ENCODE results near the gene ACTA2. TPM values are rescaled to one million over a fixed set of nuclear protein-coding genes. Genes with fewer than 3 reads are reported as not detected.

Gene ACTA2
- total RNA-seq, 1 donor: 1.8 TPM

GRCh38 chr10:88926566-88927415, 25.8 kb downstream of the ACTA2 start:
- Histone ChIP-seq H3K4me1 (ENCODE audit: insufficient read depth, low read length) (peaks cover 7% of the 10 kb centered on the region), H3K9me3 (ENCODE audit: low read depth, low read length) (no peaks in the 10 kb centered on the region), H3K27me3 (ENCODE audit: insufficient read depth, low read length) (no peaks in the 10 kb centered on the region), H3K4me3 (ENCODE audit: low read length) (no peak overlapping the region)

- Histone ChIP-seq H3K4me3 (ENCODE audit: low read length) (no peak overlapping the region), H3K4me1 (ENCODE audit: insufficient read depth, low read length) (peaks cover 4% of the 10 kb centered on the region), H3K9me3 (ENCODE audit: low read depth, low read length) (no peaks in the 10 kb centered on the region), H3K27me3 (ENCODE audit: insufficient read depth, low read length) (no peaks in the 10 kb centered on the region)
These were observed 29.1 kb downstream of the ACTA2 start for GRCh38 chr10:88923520-88923919.

DNA sequence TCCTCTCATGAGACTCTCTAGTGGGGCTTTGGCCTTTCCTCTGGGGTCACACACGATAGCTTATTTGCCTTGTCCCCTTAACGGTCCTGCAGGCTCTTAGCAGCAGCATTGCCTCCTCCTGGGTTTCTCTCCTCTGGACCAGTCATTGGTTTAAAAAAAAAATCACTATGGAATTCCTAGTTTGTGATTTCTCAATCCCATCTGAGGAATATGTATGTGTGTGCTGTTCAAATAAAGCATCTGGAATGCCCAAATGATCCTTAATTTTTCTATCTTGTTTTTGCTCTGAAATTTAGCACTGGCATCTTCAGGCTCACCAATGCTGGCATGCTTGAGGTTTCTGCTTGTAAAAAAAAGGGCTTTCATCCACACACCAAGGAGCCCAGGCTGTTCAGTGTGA, 30.5 kb downstream of the ACTA2 start:
- Histone ChIP-seq H3K9me3 (ENCODE audit: low read depth, low read length) (no peaks in the 10 kb centered on the region), H3K4me1 (ENCODE audit: insufficient read depth, low read length) (peaks cover 4% of the 10 kb centered on the region), H3K27me3 (ENCODE audit: insufficient read depth, low read length) (no peaks in the 10 kb centered on the region), H3K4me3 (ENCODE audit: low read length) (no peak overlapping the region)

DNA sequence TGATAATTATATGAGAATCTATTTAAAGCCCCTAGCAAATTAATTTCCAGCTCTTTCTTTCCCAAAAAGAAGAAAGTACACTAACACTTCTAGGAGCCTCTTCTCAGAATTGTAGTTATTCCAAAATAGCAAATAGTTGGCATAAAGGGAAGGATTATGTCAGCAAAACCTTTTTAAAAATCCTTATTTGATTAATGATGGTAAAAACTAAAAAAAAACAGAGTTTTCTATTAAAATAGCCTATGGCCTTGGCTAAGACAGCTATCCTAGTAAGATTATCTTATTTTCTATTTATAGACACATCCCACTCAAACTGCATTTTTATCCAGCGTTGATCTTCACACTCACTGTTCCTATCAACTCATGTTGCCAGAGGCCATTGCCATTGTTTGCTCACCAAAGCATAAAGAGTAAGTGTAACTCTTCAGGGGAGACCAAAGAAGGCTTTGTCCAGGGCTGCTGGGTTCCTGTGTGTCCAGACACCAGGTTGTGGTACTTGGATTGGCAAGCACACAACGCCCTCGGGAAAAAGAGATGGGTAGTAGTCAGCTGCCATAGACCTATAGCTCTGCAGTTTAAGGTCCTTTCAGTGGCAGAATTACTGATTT, 31.5 kb downstream of the ACTA2 start:
- no peak overlapping the region for H3K4me3 ChIP-seq (ENCODE audit: low read length)
- H3K27me3 ChIP-seq (ENCODE audit: insufficient read depth, low read length): no peaks in the 10 kb centered on the region
- H3K9me3 ChIP-seq (ENCODE audit: low read depth, low read length): no peaks in the 10 kb centered on the region
- no peaks in the 10 kb centered on the region for H3K4me1 ChIP-seq (ENCODE audit: insufficient read depth, low read length)

DNA sequence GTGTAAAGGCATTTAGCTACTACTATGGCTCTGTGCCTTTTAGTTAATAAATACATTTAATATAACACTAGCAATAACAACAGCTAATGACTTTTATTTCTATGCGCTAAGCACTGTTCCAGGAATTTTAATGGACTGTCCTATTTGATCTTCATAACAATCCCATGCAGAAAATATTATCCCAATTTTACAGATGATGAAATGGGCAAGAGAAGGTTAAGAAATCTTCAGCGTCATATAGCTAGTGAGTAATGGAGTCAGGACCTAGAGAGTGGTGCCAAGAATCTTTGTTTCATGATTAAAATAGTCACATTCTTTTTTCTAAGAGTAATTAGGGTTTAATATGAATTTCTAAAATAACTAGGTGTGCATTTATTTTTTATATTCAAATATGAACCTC, 32.4 kb downstream of the ACTA2 start:
- no peak overlapping the region for H3K4me3 ChIP-seq (ENCODE audit: low read length)
- no peaks in the 10 kb centered on the region for H3K27me3 ChIP-seq (ENCODE audit: insufficient read depth, low read length)
- no peaks in the 10 kb centered on the region for H3K9me3 ChIP-seq (ENCODE audit: low read depth, low read length)
- H3K4me1 ChIP-seq (ENCODE audit: insufficient read depth, low read length): no peaks in the 10 kb centered on the region

DNA sequence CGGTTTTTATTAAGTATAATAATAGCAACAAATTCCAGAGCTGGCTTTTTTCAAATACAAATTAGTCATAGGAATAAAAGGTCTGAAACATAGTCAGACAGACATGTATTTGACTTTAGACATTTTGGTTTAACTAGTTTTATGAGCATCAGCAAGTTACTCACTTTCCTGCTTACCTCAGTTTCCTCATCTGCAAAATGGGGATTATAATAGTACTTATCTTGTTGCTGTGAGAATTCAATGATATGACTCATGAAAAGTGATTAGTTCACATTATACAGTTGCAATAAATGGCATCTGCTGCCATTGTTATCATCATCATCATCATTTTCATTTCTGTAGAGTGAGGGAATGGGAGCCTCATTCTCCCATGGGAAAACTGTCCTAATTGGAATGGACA, 33.5 kb downstream of the ACTA2 start:
- no peaks in the 10 kb centered on the region for H3K4me1 ChIP-seq (ENCODE audit: insufficient read depth, low read length)

GRCh38 chr10:88918191-88918905, 34.2 kb downstream of the ACTA2 start:
- Histone ChIP-seq H3K4me3 (ENCODE audit: low read length) (no peak overlapping the region), H3K27me3 (ENCODE audit: insufficient read depth, low read length) (no peaks in the 10 kb centered on the region), H3K9me3 (ENCODE audit: low read depth, low read length) (no peaks in the 10 kb centered on the region), H3K4me1 (ENCODE audit: insufficient read depth, low read length) (no peaks in the 10 kb centered on the region)

More for the DNA sequence above, 33.5 kb downstream of the ACTA2 start:
- H3K27me3 ChIP-seq (ENCODE audit: insufficient read depth, low read length): no peaks in the 10 kb centered on the region
- H3K4me3 ChIP-seq (ENCODE audit: low read length): no peak overlapping the region
- H3K9me3 ChIP-seq (ENCODE audit: low read depth, low read length): no peaks in the 10 kb centered on the region

GRCh38 chr10:88916986-88917385, 35.6 kb downstream of the ACTA2 start:
- H3K27me3 ChIP-seq (ENCODE audit: insufficient read depth, low read length): no peaks in the 10 kb centered on the region

GRCh38 chr10:88916231-88916630, 36.3 kb downstream of the ACTA2 start:
- Histone ChIP-seq H3K9me3 (ENCODE audit: low read depth, low read length) (no peaks in the 10 kb centered on the region), H3K27me3 (ENCODE audit: insufficient read depth, low read length) (no peaks in the 10 kb centered on the region), H3K4me1 (ENCODE audit: insufficient read depth, low read length) (no peaks in the 10 kb centered on the region), H3K4me3 (ENCODE audit: low read length) (no peak overlapping the region)

More at GRCh38 chr10:88916986-88917385, 35.6 kb downstream of the ACTA2 start:
- H3K4me1 ChIP-seq (ENCODE audit: insufficient read depth, low read length): no peaks in the 10 kb centered on the region
- no peaks in the 10 kb centered on the region for H3K9me3 ChIP-seq (ENCODE audit: low read depth, low read length)
- no peak overlapping the region for H3K4me3 ChIP-seq (ENCODE audit: low read length)

DNA sequence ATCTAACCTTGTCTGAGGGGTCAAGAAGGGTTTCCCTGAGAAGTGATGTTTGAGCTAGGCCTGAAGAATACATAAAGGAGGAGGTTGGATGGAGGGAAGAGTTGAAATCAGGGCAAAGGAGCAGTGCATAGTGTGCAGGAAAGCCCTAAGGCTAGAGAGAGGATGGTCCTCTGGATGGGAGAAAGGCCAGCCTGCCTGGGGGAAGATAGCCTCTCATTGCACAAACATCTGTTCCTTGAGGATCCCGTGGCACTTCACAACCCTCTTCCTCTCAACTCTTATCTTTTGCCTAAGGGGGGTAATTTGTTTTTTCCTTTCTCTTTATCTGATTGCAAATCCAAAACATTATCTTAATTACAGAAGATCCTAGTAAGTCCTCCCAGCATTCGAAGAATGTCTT, 36.8 kb downstream of the ACTA2 start:
- Histone ChIP-seq H3K4me3 (ENCODE audit: low read length) (no peak overlapping the region), H3K27me3 (ENCODE audit: insufficient read depth, low read length) (no peaks in the 10 kb centered on the region), H3K4me1 (ENCODE audit: insufficient read depth, low read length) (no peaks in the 10 kb centered on the region), H3K9me3 (ENCODE audit: low read depth, low read length) (no peaks in the 10 kb centered on the region)

DNA sequence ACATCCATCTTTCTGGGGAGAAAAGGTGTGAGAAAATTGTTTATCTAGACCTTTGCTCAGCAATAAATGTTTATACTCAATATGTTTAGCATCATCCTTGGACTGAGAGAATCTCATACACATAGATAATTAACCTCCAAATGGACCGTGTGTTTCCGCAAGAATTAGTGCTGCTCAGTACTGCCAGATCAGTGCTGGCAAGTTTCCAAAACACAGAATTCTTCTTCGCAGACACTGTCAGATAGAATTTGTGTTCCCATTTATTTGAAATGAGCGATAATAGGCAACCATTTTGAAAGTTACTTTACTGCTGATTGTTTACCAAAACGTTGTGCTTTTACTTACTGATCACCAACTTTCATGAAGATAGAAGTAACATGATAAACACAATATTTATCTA, 38.8 kb downstream of the ACTA2 start:
- Histone ChIP-seq H3K9me3 (ENCODE audit: low read depth, low read length) (no peaks in the 10 kb centered on the region), H3K4me1 (ENCODE audit: insufficient read depth, low read length) (no peaks in the 10 kb centered on the region), H3K27me3 (ENCODE audit: insufficient read depth, low read length) (no peaks in the 10 kb centered on the region), H3K4me3 (ENCODE audit: low read length) (no peak overlapping the region)

DNA sequence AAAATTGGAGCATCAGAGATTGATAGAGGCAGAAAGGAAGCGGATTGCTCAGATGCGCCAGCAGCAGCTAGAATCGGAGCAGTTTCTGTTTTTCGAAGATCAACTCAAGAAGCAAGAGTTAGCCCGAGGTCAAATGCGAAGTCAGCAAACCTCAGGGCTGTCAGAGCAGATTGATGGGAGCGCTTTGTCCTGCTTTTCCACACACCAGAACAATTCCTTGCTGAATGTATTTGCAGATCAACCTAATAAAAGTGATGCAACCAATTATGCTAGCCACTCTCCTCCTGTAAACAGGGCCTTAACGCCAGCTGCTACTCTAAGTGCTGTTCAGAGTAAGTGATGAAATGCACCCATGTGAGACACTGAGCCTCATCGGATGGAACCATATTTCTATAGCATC, 39.4 kb downstream of the ACTA2 start:
- no peaks in the 10 kb centered on the region for H3K27me3 ChIP-seq (ENCODE audit: insufficient read depth, low read length)
- H3K4me3 ChIP-seq (ENCODE audit: low read length): no peak overlapping the region
- H3K4me1 ChIP-seq (ENCODE audit: insufficient read depth, low read length): no peaks in the 10 kb centered on the region
- H3K9me3 ChIP-seq (ENCODE audit: low read depth, low read length): no peaks in the 10 kb centered on the region

- no peaks in the 10 kb centered on the region for H3K9me3 ChIP-seq (ENCODE audit: low read depth, low read length)
- no peaks in the 10 kb centered on the region for H3K27me3 ChIP-seq (ENCODE audit: insufficient read depth, low read length)
- no peak overlapping the region for H3K4me3 ChIP-seq (ENCODE audit: low read length)
- H3K4me1 ChIP-seq (ENCODE audit: insufficient read depth, low read length): no peaks in the 10 kb centered on the region
These were observed 40.7 kb downstream of the ACTA2 start for GRCh38 chr10:88911851-88912250.

DNA sequence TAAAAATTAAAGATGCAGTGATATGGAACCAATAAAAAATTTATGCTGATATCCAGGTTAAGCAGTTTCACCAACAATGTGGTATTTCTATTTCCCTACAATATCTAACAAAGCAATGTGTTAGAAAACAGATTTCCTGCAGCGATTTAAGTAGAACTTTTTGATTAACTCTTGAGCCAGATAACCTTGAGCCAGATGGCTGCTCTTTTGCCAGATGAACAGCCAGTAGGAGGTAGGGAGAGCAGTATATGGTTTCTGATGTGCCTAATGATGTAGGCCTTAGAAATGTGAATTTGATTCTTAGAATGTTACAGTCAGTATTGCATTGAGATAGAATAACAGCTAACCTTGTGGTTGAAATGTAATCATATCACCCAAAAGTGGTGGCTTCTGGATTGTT, 41.5 kb downstream of the ACTA2 start:
- Histone ChIP-seq H3K4me3 (ENCODE audit: low read length) (no peak overlapping the region), H3K9me3 (ENCODE audit: low read depth, low read length) (no peaks in the 10 kb centered on the region), H3K4me1 (ENCODE audit: insufficient read depth, low read length) (no peaks in the 10 kb centered on the region), H3K27me3 (ENCODE audit: insufficient read depth, low read length) (no peaks in the 10 kb centered on the region)

- H3K4me1 ChIP-seq (ENCODE audit: insufficient read depth, low read length): no peaks in the 10 kb centered on the region
- H3K27me3 ChIP-seq (ENCODE audit: insufficient read depth, low read length): no peaks in the 10 kb centered on the region
- no peak overlapping the region for H3K4me3 ChIP-seq (ENCODE audit: low read length)
- no peaks in the 10 kb centered on the region for H3K9me3 ChIP-seq (ENCODE audit: low read depth, low read length)
These were observed 44.4 kb downstream of the ACTA2 start for GRCh38 chr10:88908194-88908593.
